Endothelial cell of umbilical vein (primary cell): ENCODE data around the gene METTL24. TPM values are rescaled to one million over a fixed set of nuclear protein-coding genes. Genes with fewer than 3 reads are reported as not detected.

Source experiments
- BruUV-seq: library from RNA; stranded (reverse); fragments of 400-500 nt; replicated peaks from 2 replicates; lab custom pipeline; 2021; lab: Mats Ljungman, UMichigan
- CTCF ChIA-PET: fragments of 300-600, 350-600 bp; sonication (Branson Sonifier 250); formaldehyde crosslinking; loops from one replicate; lab custom pipeline; 2021; ENCODE audit warnings: antibody characterized with exemption, inconsistent platforms; lab: Charles Lee
- POLR2A ChIA-PET: fragments of 300-600, 350-600 bp; sonication (Branson Sonifier 250); formaldehyde crosslinking; loops from one replicate; lab custom pipeline; 2021; ENCODE audit warnings: antibody characterized with exemption, inconsistent platforms; lab: Charles Lee
- DNase-seq: peaks from one replicate; pipeline ENCODE4 v3.0.0-alpha.2; 2011; ENCODE audit warnings: low read depth, low spot score
- FAIRE-seq: peaks from 2 replicates; lab custom pipeline; 2011; peaks lifted over from hg19 to GRCh38; lab: Jason Lieb, UNC
- H2AFZ ChIP-seq: 2 replicates; pipeline ENCODE4 v1.6.0; 2012; ENCODE audit warnings: low read depth, low read length, control low read depth, inconsistent platforms
- H3K27ac ChIP-seq: 2 replicates; pipeline ENCODE4 v1.5.1; 2011; ENCODE audit warnings: low read depth, mild to moderate bottlenecking, control low read depth, low read length, moderate library complexity; ENCODE audit not compliant: insufficient read depth
- H3K27me3 ChIP-seq, 2 experiments: 2 replicates each; pipeline versions ENCODE4 v1.6.0 to v1.6.1; 2011; ENCODE audit warnings: low read length in 2 of 2, mixed read lengths in 1 of 2; ENCODE audit not compliant: control insufficient read depth in 2 of 2, insufficient read depth in 2 of 2
- H3K36me3 ChIP-seq, 2 experiments: 2 replicates in 1 of 2; 3 replicates in 1 of 2; pipeline ENCODE4 v1.5.1; 2011; ENCODE audit warnings: low read length in 2 of 2, mild to moderate bottlenecking in 1 of 2, moderate library complexity in 1 of 2; ENCODE audit not compliant: control insufficient read depth in 2 of 2, insufficient read depth in 2 of 2; ENCODE audit errors: extremely low read depth in 1 of 2
- H3K4me1 ChIP-seq: 3 replicates; pipeline ENCODE4 v1.5.1; 2011; ENCODE audit warnings: mild to moderate bottlenecking, low read length; ENCODE audit not compliant: control insufficient read depth, insufficient read depth; ENCODE audit errors: extremely low read depth
- H3K4me2 ChIP-seq: 2 replicates; pipeline ENCODE4 v1.6.1; 2011; ENCODE audit warnings: low read length, control low read depth, mixed read lengths; ENCODE audit not compliant: insufficient read depth
- H3K4me3 ChIP-seq, 3 experiments: fragments of 200-600 bp in 1 of 3; sonication (generic), shearing (Covaris generic) in 1 of 3; replicated peaks in 1 of 3; 2 replicates each; pipeline ENCODE4 v1.5.1; 2011 to 2016; ENCODE audit warnings: control low read depth in 3 of 3, low read length in 3 of 3, mild to moderate bottlenecking in 2 of 3, inconsistent platforms in 1 of 3, low read depth in 1 of 3, moderate library complexity in 1 of 3; ENCODE audit not compliant: insufficient read depth in 1 of 3
- H3K79me2 ChIP-seq: 2 replicates; pipeline ENCODE4 v1.6.0; 2012; ENCODE audit warnings: low read length, inconsistent platforms; ENCODE audit not compliant: control insufficient read depth, insufficient read depth
- H3K9ac ChIP-seq: replicated peaks from 2 replicates; pipeline ENCODE3; 2011; ENCODE audit warnings: low read length, control low read depth; ENCODE audit not compliant: insufficient read depth; ENCODE audit errors: extremely low read depth
- H3K9me1 ChIP-seq: replicated peaks from 3 replicates; pipeline ENCODE4 v1.6.0; 2011; ENCODE audit warnings: mild to moderate bottlenecking, low read length; ENCODE audit not compliant: control insufficient read depth, insufficient read depth; ENCODE audit errors: extremely low read depth
- H3K9me3 ChIP-seq: replicated peaks from 2 replicates; pipeline ENCODE4 v1.5.1; 2012; ENCODE audit warnings: low read length, inconsistent platforms; ENCODE audit not compliant: control insufficient read depth, insufficient read depth
- H4K20me1 ChIP-seq: replicated peaks from 2 replicates; pipeline ENCODE3; 2011; ENCODE audit warnings: mild to moderate bottlenecking, low read length; ENCODE audit not compliant: control insufficient read depth, insufficient read depth; ENCODE audit errors: extremely low read depth
- CTCF ChIP-seq, 2 donors: IDR thresholded peaks; 1 replicate in 1 of 2; 2 replicates in 1 of 2; pipeline ENCODE4 v1.5.1; 2011; ENCODE audit warnings: low read length in 2 of 2, mild to moderate bottlenecking in 2 of 2, moderate library complexity in 2 of 2, control low read depth in 1 of 2, inconsistent platforms in 1 of 2, low read depth in 1 of 2; ENCODE audit not compliant: insufficient read depth in 1 of 2; ENCODE audit errors: extremely low read depth in 1 of 2
- EZH2 ChIP-seq: IDR thresholded peaks from 2 replicates; pipeline ENCODE4 v1.6.1; 2012; ENCODE audit warnings: borderline replicate concordance, low read depth, mild to moderate bottlenecking, moderate library complexity, low read length, inconsistent platforms; ENCODE audit not compliant: severe bottlenecking
- FOS ChIP-seq: IDR thresholded peaks from 2 replicates; pipeline ENCODE4 v1.6.1; 2011; ENCODE audit warnings: mild to moderate bottlenecking, low read length, moderate library complexity, borderline replicate concordance; ENCODE audit not compliant: insufficient read depth
- GATA2 ChIP-seq: IDR thresholded peaks from 2 replicates; pipeline ENCODE4 v1.7.0; 2011; ENCODE audit warnings: low read depth, mild to moderate bottlenecking, moderate library complexity, mixed read lengths, low read length; ENCODE audit not compliant: insufficient read length, insufficient read depth
- JUN ChIP-seq: IDR thresholded peaks from 2 replicates; pipeline ENCODE4 v1.6.1; 2011; ENCODE audit warnings: borderline replicate concordance, low read depth; ENCODE audit not compliant: insufficient read length, insufficient read depth
- MAX ChIP-seq: IDR thresholded peaks from 2 replicates; pipeline ENCODE4 v1.6.1; 2011; ENCODE audit not compliant: insufficient read depth, insufficient read length
- MYC ChIP-seq: IDR thresholded peaks from one replicate; pipeline ENCODE4 v1.6.1; 2011; ENCODE audit warnings: mild to moderate bottlenecking, low read depth, low read length
- POLR2A ChIP-seq: IDR thresholded peaks from 2 replicates; pipeline ENCODE4 v1.6.1; 2012; ENCODE audit warnings: low read depth, mild to moderate bottlenecking, control low read depth, low read length
- POLR2AphosphoS5 ChIP-seq: IDR thresholded peaks from 2 replicates; pipeline ENCODE4 v1.6.1; 2012; ENCODE audit warnings: low read depth, mild to moderate bottlenecking, control low read depth, low read length, moderate library complexity; ENCODE audit not compliant: insufficient read depth
- dilution Hi-C: fragments of 300-500 bp; cut with MboI; formaldehyde crosslinking; loops from one replicate; pipeline ENCODE4 v1.15.0; 2019; ENCODE audit warnings: low sequenced_read_pairs; ENCODE audit not compliant: extremely low pct_ligation_motif_present
- intact Hi-C: fragments of 100-400 bp; cut with micrococcal nuclease; formaldehyde crosslinking; loops from one replicate; pipeline ENCODE4 v1.10.0; 2022
- polyA plus RNA-seq, 4 experiments: library from polyadenylated mRNA; depleted of rRNA in 3 of 4; stranded (reverse) in 3 of 4; unstranded in 1 of 4; fragments of >200 nt; gene quantifications; 2 replicates each; pipeline versions ENCODE4 v1.2.1 to v1.2.3, GENCODE V29; 2011 to 2012; ENCODE audit warnings: missing spikeins in 1 of 4
- total RNA-seq: library from RNA; stranded (reverse); gene quantifications from 2 replicates; pipeline ENCODE4 v1.2.3, GENCODE V29; 2021

The METTL24 gene
- total and polyA plus RNA-seq, 2 donors (not counting 3 experiments of a cell fraction or from before 2014, with no cell fraction given): not detected

GRCh38 chr6:110354153-110354552 lies 4.0 kb downstream of the METTL24 start:
- dilution Hi-C loops (no loop called here), intact Hi-C loops (no loop called here)
- H3K4me1 ChIP-seq: no peaks in the 10 kb centered on the region
- POLR2A ChIA-PET: no interaction called here
- FAIRE-seq: no peak
- no peak for DNase-seq
- H3K4me2 ChIP-seq: no peak overlapping the region
- no peak overlapping the region for H3K4me3 ChIP-seq
- peaks cover 27 to 45% of the 10 kb centered on the region in 2 experiments for H3K27me3 ChIP-seq
- no peak overlapping the region for H2AFZ ChIP-seq
- H3K36me3 ChIP-seq: no peaks in the 10 kb centered on the region
- H3K9ac ChIP-seq: no peak overlapping the region
- H3K9me3 ChIP-seq: no peaks in the 10 kb centered on the region
- H3K79me2 ChIP-seq: no peaks in the 10 kb centered on the region
- BruUV-seq: no TSS peak
- CTCF ChIA-PET: interaction anchor here (1.0 to 1.3 kb wide), 3 partner anchors 12 to 315 kb away, joined by 3 to 4 read pairs (median 4); no protein-coding TSS in a partner anchor
- H3K27ac ChIP-seq: no peak overlapping the region
- H4K20me1 ChIP-seq: no peaks in the 10 kb centered on the region
- TF ChIP-seq POLR2AphosphoS5 (no peak), MAX (no peak), POLR2A (no peak), CTCF (IDR thresholded peaks at IDR 0.05; ENCODE audit: extremely low read depth in 1 of 2, insufficient read depth in 1 of 2, low read depth in 1 of 2, low read length in 2 of 2) (no peak), FOS (no peak), JUN (no peak), EZH2 (no peak), MYC (no peak), GATA2 (no peak)
- H3K9me1 ChIP-seq: no peaks in the 10 kb centered on the region
